ENCODE measurements around the gene NPAP1. TPM values are rescaled to one million over a fixed set of nuclear protein-coding genes. Genes with fewer than 3 reads are reported as not detected.
"Not testable (repeated sequence)": the region's sequence is repeated elsewhere in the genome, so short reads cannot be mapped to it uniquely, and the experiment has no call there.

The NPAP1 gene
- not detected for total RNA-seq

DNA sequence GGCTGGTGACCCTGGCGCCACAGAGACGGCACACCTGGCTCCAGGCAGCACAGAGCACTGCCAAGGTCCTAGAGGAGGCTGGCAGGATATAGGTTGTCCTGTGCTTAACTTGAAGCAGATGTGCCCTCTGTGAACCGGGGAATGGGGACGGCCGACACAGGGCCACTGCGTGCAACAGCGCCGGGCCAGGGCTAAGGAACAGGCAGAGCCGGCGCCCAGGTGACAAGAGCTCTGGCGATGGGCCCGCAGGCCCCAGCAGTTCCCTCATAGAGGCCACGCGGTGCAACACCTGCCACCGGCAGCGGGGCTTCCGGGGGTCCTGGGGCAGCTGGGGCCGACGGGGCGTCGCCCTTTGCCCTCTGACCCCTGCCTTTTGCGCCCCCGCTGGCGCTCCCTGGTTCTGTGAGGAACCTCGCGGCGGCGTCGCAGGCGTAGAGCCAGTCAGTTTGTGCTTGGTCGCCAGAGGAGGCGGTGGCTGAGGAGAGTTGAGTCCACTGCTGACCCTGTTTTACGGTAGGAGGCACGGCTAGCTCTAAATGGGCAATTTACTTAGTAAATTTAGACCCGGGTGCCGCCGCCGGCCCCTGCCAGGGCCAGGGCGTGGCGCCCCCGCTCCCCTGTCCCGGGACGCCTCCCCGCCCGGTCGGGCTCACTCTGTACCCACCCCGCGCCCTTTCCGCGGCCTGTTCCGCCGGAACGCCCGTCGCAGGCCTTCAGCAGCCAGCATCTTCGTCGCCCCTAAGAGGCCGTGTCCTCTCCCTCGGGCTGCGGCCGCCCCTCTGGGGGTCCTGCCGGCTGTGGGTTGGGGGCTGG lies at the start of gene NPAP1:
TSS of gene NPAP1 (plus strand) at position 444 of the 813 bp plus-strand sequence. CDS start at position 537, 93 bp downstream.
- ATAC-seq: no peak

GRCh38 chr15:24627443-24627842 lies 48.1 kb upstream of the NPAP1 start:
- no peak for ATAC-seq

GRCh38 chr15:24633082-24633481 lies 42.5 kb upstream of the NPAP1 start:
- no peak for ATAC-seq

DNA sequence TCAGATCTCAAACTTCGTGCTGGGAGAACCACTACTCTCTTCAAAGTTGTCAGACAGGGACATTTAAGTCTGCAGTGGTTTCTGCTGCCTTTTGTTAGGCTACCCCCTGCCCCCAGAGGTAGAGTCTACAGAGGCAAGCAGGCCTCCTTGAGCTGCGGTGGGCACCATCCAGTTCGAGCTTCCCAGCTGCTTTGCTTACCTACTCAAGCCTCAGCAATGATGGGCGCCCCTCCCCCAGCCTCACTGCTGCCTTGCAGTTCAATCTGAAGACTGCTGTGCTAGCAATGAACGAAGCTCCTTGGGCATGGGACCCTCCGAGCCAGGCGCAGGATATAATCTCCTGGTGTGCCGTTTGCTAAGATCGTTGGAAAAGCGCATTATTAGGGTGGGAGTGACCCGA lies 36.2 kb upstream of the NPAP1 start:
- not testable (repeated sequence) for ATAC-seq

- ATAC-seq: no peak
Measured at GRCh38 chr15:24645627-24646026, 29.9 kb upstream of the NPAP1 start.

DNA sequence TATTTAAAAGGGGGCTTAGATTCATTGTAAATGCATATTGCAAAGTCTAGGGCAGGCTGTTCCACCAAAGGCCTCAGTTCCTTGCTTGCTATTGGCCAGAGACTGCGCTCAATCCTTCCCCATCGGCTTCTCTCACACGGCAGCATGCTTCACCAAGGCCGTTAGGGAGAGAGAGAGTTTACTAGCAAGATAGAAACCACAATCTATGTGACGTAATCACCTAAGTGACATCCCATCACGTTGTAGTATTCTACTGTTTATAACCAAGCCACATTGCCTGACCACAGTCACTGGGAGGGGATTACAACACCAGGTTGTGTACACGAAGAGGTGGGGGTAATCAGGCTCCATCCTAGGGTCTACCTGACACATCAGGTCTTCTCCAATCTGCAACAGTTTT lies 16.0 kb upstream of the NPAP1 start:
- no peak for ATAC-seq

DNA sequence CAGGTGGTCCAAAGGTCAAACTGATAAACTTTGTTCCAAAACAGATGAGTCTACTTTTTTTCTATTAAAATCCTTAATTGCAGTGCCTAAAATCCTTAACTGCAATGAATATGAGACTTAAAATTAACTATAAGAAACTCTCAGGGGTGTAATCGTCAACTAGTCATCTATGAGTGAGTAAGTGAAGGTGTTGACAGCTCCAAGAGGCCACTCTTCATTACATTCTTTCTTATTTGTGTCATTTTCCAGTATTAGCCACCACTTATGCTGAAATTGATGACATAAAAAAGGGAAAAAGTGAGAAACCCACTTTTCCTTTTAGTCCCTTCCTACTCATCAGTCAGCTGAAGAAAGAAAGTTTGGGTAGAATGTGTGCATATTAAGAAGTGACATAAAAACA lies 12.6 kb upstream of the NPAP1 start:
- ATAC-seq: no peak

DNA sequence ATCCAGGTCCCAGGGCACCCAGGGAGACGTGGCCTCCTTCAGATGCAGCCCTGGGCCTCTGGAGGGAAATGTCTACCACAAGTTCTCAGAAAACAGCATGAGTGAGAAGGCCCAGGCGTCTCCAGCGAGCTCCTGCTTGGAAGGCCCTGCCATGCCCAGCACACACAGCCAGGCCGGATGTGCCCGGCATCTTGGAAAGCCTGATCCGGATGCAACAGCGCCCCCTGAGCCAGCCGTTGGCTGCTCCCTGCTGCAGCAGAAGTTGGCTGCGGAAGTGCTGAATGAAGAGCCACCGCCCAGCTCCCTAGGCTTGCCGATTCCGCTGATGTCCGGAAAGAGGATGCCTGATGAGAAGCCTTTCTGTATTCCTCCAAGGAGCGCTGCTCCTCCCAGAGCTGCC lies 856 bp downstream of the NPAP1 start:
- ATAC-seq: no peak

- ATAC-seq: no peak
Measured at GRCh38 chr15:24678485-24678884, 2.9 kb downstream of the NPAP1 start.

DNA sequence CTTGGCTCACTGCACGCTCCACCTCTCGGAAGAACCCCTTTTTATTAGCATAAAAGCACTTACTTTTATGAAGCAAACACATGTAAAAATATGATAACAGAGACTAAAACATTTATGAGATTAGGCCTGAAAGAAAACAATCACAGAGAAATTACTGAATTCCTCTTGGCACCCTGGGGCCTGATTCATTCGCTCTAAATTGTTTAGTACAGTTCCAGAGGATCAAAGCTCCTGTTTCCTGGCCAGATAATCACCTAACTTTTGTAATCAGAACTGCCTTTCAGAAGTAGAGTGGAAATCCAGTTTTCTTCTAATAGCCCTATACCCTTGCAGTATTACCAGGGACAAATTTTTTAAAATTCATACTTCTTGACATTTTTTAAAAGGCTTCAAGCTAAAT lies 6.4 kb downstream of the NPAP1 start:
- no peak for ATAC-seq

GRCh38 chr15:24682905-24683304 lies 7.3 kb downstream of the NPAP1 start:
- not testable (repeated sequence) for ATAC-seq

- ATAC-seq: no peak
Measured at GRCh38 chr15:24683736-24684135, 8.2 kb downstream of the NPAP1 start.

DNA sequence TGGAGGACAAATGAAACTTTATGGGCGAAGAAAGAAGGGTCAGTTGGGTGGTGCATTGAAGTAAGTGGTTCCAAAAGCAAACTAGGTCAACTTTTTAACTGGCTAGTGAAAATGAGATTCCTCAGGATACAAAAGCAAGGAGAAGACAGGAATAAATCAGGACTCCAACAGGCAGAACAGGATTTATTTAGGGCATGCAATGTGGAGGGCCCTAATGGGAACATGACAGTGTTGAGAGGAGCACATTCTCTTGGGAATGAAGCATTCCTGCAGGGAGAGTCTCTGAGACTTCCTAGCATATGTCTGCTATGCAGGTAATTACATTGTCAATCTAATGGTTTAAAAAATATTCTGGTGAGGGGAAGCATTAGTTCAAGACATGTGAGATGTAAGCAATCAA lies 8.7 kb downstream of the NPAP1 start:
- no peak for ATAC-seq

DNA sequence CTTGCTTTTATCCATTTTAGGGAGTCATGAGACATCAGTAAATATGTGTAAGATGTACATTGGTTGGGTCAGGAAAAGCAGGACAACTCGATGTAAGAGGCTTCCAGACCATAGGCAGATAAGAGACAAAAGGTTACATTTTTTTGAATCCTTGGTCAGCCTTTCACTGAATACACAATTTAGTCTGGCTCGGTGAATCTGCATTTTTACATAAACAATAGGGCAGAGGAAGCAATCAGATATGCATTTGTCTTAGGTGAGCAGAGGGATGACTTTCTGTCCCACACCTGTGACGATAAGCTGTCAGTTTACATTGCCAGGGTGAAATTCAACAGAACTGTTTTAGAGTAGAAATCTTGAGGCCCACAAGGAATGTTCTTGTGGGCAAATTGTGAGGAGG lies 20.6 kb downstream of the NPAP1 start:
- no peak for ATAC-seq

DNA sequence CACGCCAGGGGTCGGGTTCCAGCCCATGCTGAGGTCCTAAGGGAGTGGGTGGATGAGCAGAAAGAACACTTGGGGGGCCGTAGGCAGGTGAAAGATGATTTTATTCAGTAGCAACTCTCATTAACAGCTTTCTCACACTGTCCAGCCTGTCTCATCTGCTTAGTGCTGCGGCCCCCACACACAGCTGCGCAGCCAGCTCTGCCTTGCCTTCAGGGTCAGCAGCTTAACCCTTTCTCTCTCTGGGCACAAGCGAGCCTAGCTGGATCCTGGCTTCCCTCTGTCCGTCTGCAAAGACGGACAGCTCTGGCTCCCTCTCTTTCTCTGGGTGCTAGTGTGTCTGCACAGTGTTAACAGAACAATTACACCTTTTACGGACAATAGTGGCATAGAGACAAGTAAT lies 21.3 kb downstream of the NPAP1 start:
- ATAC-seq: no peak

- no peak for ATAC-seq
Measured at GRCh38 chr15:24718289-24719082, 42.9 kb downstream of the NPAP1 start.

DNA sequence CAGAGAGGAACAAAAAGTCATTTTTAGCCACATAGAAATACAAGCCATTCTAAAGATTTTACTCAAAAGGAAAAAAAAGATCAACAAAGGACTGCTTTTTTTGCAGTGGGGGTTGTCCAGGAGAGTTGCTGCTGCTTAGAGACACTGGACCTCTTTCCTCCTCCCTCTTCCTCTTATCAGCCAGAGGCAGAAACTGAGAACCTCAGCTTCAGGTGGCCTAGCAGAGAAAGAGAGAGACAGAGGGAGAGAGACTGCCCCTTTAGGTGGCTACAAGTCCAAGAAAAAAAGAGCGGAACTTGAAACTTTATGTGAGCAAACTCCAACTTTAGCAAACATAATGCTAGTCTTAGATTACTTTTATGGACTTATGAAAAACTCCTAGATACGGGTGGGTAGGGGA lies 54.2 kb downstream of the NPAP1 start:
- ATAC-seq: no peak
